Measurements from ENCODE around the gene TTC7B. TPM values are rescaled to one million over a fixed set of nuclear protein-coding genes. Genes with fewer than 3 reads are reported as not detected.

The TTC7B gene
- total RNA-seq, 1 donor from 2014 or later = 40.4 TPM

GRCh38 chr14:90500665-90501370 lies 315.4 kb downstream of the TTC7B start:
- TF ChIP-seq CTCF (conservative IDR thresholded peaks at IDR 0.05) = no peak
- Mint-ChIP-seq H3K27me3 (peaks cover 4% of the 10 kb centered on the region), H3K27ac (no peak overlapping the region), H3K9me3 (no peaks in the 10 kb centered on the region), H3K4me1 (ENCODE audit: unreplicated experiment) (peaks cover 7% of the 10 kb centered on the region), H3K36me3 (no peaks in the 10 kb centered on the region), H3K4me3 (no peak overlapping the region)
- DNase-seq (ENCODE audit: extremely low spot score, unreplicated experiment) = no peak

- no peaks in the 10 kb centered on the region for H3K36me3 Mint-ChIP-seq
- DNase-seq (ENCODE audit: extremely low spot score, unreplicated experiment) = no peak
- no peak overlapping the region for H3K4me3 Mint-ChIP-seq
- no peak for TF ChIP-seq CTCF (conservative IDR thresholded peaks at IDR 0.05)
- H3K27ac Mint-ChIP-seq = no peak overlapping the region
- H3K27me3 Mint-ChIP-seq = peaks cover 4% of the 10 kb centered on the region
- no peaks in the 10 kb centered on the region for H3K9me3 Mint-ChIP-seq
- H3K4me1 Mint-ChIP-seq (ENCODE audit: unreplicated experiment) = peaks cover 11% of the 10 kb centered on the region
These were observed 316.1 kb downstream of the TTC7B start for GRCh38 chr14:90499908-90500664.

- peaks cover 12% of the 10 kb centered on the region for H3K4me1 Mint-ChIP-seq (ENCODE audit: unreplicated experiment)
These were observed 317.1 kb downstream of the TTC7B start for GRCh38 chr14:90499121-90499520.

GRCh38 chr14:90498198-90498597 lies 318.0 kb downstream of the TTC7B start:
- Mint-ChIP-seq H3K4me3 (no peak overlapping the region), H3K4me1 (ENCODE audit: unreplicated experiment) (peaks cover 12% of the 10 kb centered on the region), H3K27ac (no peak overlapping the region), H3K9me3 (no peaks in the 10 kb centered on the region), H3K36me3 (no peaks in the 10 kb centered on the region), H3K27me3 (peaks cover 4% of the 10 kb centered on the region)
- TF ChIP-seq CTCF (conservative IDR thresholded peaks at IDR 0.05) = no peak
- no peak for DNase-seq (ENCODE audit: extremely low spot score, unreplicated experiment)

More at GRCh38 chr14:90499121-90499520, 317.1 kb downstream of the TTC7B start:
- Mint-ChIP-seq H3K27me3 (peaks cover 4% of the 10 kb centered on the region), H3K36me3 (no peaks in the 10 kb centered on the region), H3K9me3 (no peaks in the 10 kb centered on the region), H3K4me3 (no peak overlapping the region), H3K27ac (no peak overlapping the region)
- TF ChIP-seq CTCF (conservative IDR thresholded peaks at IDR 0.05) = no peak
- DNase-seq (ENCODE audit: extremely low spot score, unreplicated experiment) = no peak

- Mint-ChIP-seq H3K4me3 (no peak overlapping the region), H3K27me3 (peaks cover 4% of the 10 kb centered on the region), H3K36me3 (no peaks in the 10 kb centered on the region), H3K4me1 (ENCODE audit: unreplicated experiment) (peaks cover 13% of the 10 kb centered on the region), H3K9me3 (no peaks in the 10 kb centered on the region), H3K27ac (no peak overlapping the region)
- no peak for TF ChIP-seq CTCF (conservative IDR thresholded peaks at IDR 0.05)
- no peak for DNase-seq (ENCODE audit: extremely low spot score, unreplicated experiment)
These were observed 319.9 kb downstream of the TTC7B start for GRCh38 chr14:90496379-90496778.

All from type B pancreatic cell (in vitro differentiated cells).